C4-2B (cell line): ENCODE results near the gene SIL1.

Source experiments
- H3K27ac ChIP-seq: fragments of 450-650 bp; 2 replicates; pipeline ENCODE4 v1.5.1; 2017
- ZFX ChIP-seq: fragments of 450-650 bp; IDR thresholded peaks from 2 replicates; pipeline ENCODE4 v1.6.1; 2017
- TF ChIP-seq, protein P1 (sequence below): fragments of 450-650 bp; conservative IDR thresholded peaks from 2 replicates; pipeline ENCODE4 v1.5.1; 2017; ENCODE audit warnings: mild to moderate bottlenecking

The SIL1 gene

GRCh38 chr5:138990986-138991590 is 207.1 kb downstream of the SIL1 start:
- no peak overlapping the region for H3K27ac ChIP-seq
- TF ChIP-seq, protein P1, sequence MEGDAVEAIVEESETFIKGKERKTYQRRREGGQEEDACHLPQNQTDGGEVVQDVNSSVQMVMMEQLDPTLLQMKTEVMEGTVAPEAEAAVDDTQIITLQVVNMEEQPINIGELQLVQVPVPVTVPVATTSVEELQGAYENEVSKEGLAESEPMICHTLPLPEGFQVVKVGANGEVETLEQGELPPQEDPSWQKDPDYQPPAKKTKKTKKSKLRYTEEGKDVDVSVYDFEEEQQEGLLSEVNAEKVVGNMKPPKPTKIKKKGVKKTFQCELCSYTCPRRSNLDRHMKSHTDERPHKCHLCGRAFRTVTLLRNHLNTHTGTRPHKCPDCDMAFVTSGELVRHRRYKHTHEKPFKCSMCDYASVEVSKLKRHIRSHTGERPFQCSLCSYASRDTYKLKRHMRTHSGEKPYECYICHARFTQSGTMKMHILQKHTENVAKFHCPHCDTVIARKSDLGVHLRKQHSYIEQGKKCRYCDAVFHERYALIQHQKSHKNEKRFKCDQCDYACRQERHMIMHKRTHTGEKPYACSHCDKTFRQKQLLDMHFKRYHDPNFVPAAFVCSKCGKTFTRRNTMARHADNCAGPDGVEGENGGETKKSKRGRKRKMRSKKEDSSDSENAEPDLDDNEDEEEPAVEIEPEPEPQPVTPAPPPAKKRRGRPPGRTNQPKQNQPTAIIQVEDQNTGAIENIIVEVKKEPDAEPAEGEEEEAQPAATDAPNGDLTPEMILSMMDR = no peak
- TF ChIP-seq ZFX = no peak

DNA sequence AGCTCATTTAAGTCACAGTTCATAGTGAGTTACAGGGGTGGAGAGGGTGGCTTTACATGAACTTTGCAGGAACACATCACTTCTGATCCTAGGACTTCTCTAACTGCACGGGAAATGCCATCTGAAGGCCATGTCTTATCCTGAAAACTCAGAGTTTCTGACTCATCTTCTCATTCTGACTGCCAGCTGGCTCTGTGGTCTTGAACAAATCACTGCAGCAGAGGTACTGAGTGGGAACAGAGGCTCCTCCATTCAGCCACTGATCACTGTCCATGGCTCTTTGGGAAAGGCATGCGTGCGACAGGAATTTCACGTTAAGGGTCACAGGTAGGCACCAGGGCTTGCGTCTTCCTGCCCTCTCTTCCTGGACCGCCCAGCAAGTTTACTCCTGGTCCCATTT is 208.4 kb downstream of the SIL1 start:
- TF ChIP-seq ZFX = no peak
- TF ChIP-seq, protein P1 = no peak
- no peak overlapping the region for H3K27ac ChIP-seq

- TF ChIP-seq ZFX = no peak
- TF ChIP-seq, protein P1 = no peak
- no peak overlapping the region for H3K27ac ChIP-seq
Observed at GRCh38 chr5:138986186-138986800, 211.9 kb downstream of the SIL1 start.

DNA sequence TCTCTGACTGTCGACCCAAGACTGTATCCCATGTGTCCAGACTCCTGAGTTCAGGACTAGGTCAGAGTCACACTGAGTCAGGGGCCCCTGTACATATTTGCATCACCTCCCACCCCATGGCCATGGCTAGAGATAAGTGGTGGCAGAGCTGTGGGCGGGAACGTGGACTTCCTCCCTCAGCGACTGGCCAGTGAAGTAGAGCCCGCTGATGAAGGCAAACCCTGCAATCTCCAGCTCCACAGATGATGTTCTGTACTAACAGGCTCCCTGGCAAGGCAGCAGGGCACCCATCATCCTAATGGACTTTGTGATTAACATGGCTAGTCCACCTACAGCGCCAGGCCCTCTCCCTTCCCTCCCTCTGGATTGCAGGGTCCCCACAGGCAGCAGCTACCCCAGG is 212.5 kb downstream of the SIL1 start:
- no peak overlapping the region for H3K27ac ChIP-seq
- no peak for TF ChIP-seq ZFX
- TF ChIP-seq, protein P1 = no peak

- no peak overlapping the region for H3K27ac ChIP-seq
Observed at GRCh38 chr5:138985256-138985655, 212.9 kb downstream of the SIL1 start.

GRCh38 chr5:138983984-138984383 is 214.2 kb downstream of the SIL1 start:
- TF ChIP-seq, protein P1 = no peak
- no peak for TF ChIP-seq ZFX
- no peak overlapping the region for H3K27ac ChIP-seq

More at GRCh38 chr5:138985256-138985655, 212.9 kb downstream of the SIL1 start:
- TF ChIP-seq, protein P1 = no peak
- TF ChIP-seq ZFX = no peak

DNA sequence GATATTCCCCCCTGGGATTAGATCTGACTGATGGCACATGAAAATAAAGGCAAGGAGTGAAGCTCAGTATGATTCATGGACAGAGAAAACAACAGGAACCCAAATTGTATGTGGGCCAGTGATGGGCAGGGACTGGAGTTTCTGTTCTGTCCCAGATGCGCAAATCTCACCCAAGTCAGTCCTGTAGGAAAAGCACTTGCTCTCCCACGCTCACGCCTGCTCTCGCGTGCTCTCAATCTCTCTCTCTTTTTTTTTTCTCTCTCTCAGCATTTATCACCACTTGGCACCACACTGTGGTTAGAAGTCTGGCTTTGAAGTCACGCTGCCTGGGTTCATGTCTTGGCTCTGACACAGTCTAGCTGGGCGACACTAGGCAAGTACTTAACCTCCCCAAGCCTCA is 216.6 kb downstream of the SIL1 start:
- no peak overlapping the region for H3K27ac ChIP-seq
- no peak for TF ChIP-seq ZFX
- TF ChIP-seq, protein P1 = no peak
